ENCODE measurements around the gene TRAF4.
"Not testable (repeated sequence)": the region's sequence is repeated elsewhere in the genome, so short reads cannot be mapped to it uniquely, and the experiment has no call there.

The TRAF4 gene

DNA sequence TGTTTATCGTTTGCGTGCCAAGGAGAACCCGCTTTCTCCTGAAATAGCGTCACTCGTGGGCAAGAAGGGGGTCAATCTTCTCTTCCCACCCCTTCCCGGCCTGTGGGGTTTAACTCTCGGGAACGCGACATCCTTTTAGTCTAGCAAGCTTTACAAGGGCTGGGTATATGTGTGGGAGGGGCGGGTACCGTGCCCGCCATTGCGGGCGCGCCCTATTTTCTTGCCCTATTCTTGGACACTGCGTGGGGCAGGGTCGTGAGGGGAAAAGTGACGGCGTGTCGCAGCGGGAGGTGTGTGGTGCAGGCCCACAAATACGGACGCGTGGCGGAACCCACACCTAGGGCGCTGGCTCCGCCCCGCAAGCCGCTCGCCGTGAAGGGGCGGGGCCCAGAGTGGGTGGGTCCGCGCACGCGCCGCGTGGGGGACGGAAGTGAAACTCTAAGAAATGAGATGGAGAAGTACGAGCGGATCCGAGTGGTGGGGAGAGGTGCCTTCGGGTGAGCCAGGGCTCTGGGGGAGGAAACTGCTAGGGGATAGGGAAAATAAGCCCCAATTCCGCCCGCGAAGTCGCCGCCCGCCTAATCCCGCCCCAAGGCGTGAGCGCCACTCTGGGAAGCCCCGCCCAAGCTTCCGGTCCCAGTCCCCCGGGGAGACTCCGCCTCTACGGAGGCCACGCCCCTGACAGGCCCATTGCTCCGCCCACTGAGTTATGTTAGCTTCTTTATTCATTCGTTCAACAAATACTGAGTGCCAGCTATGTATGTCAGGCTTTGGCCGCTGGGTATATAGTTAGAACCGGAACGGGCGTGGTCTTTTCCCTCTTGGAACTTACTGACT, 15.2 kb upstream of the TRAF4 start, which contains the start of gene NEK8:
Gene NEK8 (plus strand): TSS at position 425 of the 837 bp plus-strand sequence. CDS start 26 bp downstream, at position 451.
- no peak for TF ChIP-seq CTCF (IDR thresholded peaks at IDR 0.05; ENCODE audit: control extremely low read depth, extremely low read depth, low read depth, missing control alignments)
- peak; percentile 89 for DNase-seq (ENCODE audit: extremely low spot score)
- ChIA-PET CTCF (interaction anchor here (1.0 to 7.0 kb wide), 19 partner anchors 8 to 389 kb away, joined by 3 to 472 read pairs (median 13); partner anchors contain the start of genes BLTP2, DHRS13, PHF12 and PROCA1), POLR2A (interaction anchor here (0.6 to 3.8 kb wide), 8 partner anchors 9 to 113 kb away, joined by 3 to 90 read pairs (median 12); partner anchors contain the start of genes FAM222B, PROCA1, RPL23A and TRAF4)

GRCh38 chr17:28729950-28730330, 13.9 kb upstream of the TRAF4 start:
- POLR2A ChIA-PET: interaction anchor here (1.0 to 2.5 kb wide), 2 partner anchors 10 kb away, joined by 3 to 20 read pairs; partner anchors contain the start of gene RPL23A
- no peak for TF ChIP-seq CTCF (IDR thresholded peaks at IDR 0.05; ENCODE audit: control extremely low read depth, extremely low read depth, low read depth, missing control alignments)
- DNase-seq (ENCODE audit: extremely low spot score): no peak
- CTCF ChIA-PET: interaction anchor here (0.8 to 7.0 kb wide), 3 partner anchors 9 to 32 kb away, joined by 3 to 472 read pairs (median 68); partner anchors contain the start of gene TRAF4

- POLR2A ChIA-PET: interaction anchor here (0.6 kb wide), 1 partner anchor 21 kb away, joined by 4 read pairs; no protein-coding TSS in a partner anchor
- CTCF ChIA-PET: interaction anchor here (0.6 to 3.9 kb wide), 4 partner anchors 9 to 169 kb away, joined by 3 to 13 read pairs (median 3); no protein-coding TSS in a partner anchor
- TF ChIP-seq CTCF (IDR thresholded peaks at IDR 0.05; ENCODE audit: control extremely low read depth, extremely low read depth, low read depth, missing control alignments): no peak
- no peak for DNase-seq (ENCODE audit: extremely low spot score)
Observed at GRCh38 chr17:28733346-28733745, 10.5 kb upstream of the TRAF4 start.

GRCh38 chr17:28734712-28735241, 9.0 kb upstream of the TRAF4 start:
- TF ChIP-seq CTCF (IDR thresholded peaks at IDR 0.05; ENCODE audit: control extremely low read depth, extremely low read depth, low read depth, missing control alignments): no peak
- ChIA-PET CTCF (interaction anchor here (1.2 to 1.6 kb wide), 5 partner anchors 8 to 163 kb away, joined by 3 to 20 read pairs (median 4); partner anchors contain the start of genes FLOT2, RPL23A, TLCD1 and TRAF4), POLR2A (interaction anchor here (1.3 to 1.6 kb wide), 2 partner anchors 8 kb away, joined by 6 read pairs; partner anchors contain the start of genes TLCD1 and TRAF4)
- DNase-seq (ENCODE audit: extremely low spot score): no peak

- CTCF ChIA-PET: interaction anchor here (1.2 to 1.6 kb wide), 5 partner anchors 8 to 162 kb away, joined by 3 to 20 read pairs (median 4); partner anchors contain the start of genes FLOT2, RPL23A, TLCD1 and TRAF4
- POLR2A ChIA-PET: interaction anchor here (1.3 to 1.6 kb wide), 2 partner anchors 8 to 9 kb away, joined by 6 read pairs; partner anchors contain the start of genes TLCD1 and TRAF4
Observed at GRCh38 chr17:28735242-28735722, 8.5 kb upstream of the TRAF4 start.

DNA sequence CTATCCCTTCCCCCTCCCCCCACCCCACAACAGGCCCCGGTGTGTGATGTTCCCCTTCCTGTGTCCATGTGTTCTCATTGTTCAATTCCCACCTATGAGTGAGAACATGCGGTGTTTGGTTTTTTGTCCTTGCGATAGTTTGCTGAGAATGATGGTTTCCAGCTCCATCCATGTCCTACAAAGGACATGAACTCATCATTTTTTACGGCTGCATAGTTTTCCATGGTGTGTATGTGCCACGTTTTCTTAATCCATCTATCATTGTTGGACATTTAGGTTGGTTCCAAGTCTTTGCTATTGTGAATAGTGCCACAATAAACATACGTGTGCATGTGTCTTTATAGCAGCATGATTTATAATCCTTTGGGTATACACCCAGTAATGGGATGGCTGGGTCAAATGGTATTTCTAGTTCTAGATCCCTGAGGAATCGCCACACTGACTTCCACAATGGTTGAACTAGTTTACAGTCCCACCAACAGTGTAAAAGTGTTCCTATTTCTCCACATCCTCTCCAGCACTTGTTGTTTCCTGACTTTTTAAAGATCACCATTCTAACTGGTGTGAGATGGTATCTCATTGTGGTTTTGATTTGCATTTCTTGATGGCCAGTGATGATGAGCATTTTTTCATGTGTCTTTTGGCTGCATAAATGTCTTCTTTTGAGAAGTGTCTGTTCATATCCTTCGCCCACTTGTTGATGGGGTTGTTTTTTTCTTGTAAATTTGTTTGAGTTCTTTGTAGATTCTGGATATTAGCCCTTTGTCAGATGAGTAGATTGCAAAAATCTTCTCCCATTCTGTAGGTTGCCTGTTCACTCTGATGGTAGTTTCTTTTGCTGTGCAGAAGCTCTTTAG, 7.7 kb upstream of the TRAF4 start:
- ChIA-PET CTCF (interaction anchor here (1.3 to 1.7 kb wide), 5 partner anchors 8 to 16 kb away, joined by 3 to 20 read pairs (median 11); partner anchors contain the start of genes NEK8, RPL23A and TLCD1), POLR2A (interaction anchor here (1.3 to 1.6 kb wide), 2 partner anchors 7 to 10 kb away, joined by 6 read pairs; partner anchors contain the start of genes TLCD1 and TRAF4)
- DNase-seq (ENCODE audit: extremely low spot score): not testable (repeated sequence)

More at GRCh38 chr17:28735242-28735722, 8.5 kb upstream of the TRAF4 start:
- no peak for TF ChIP-seq CTCF (IDR thresholded peaks at IDR 0.05; ENCODE audit: control extremely low read depth, extremely low read depth, low read depth, missing control alignments)
- DNase-seq (ENCODE audit: extremely low spot score): no peak

Data from GM10248 (cell line).